Loucy (cell line): ENCODE measurements around the gene PPIL4.

Source experiments
- EZH2phosphoT487 ChIP-seq: fragments of 200-600 bp; IDR thresholded peaks from 2 replicates; pipeline ENCODE4 v1.6.1; 2018; ENCODE audit warnings: antibody characterized with exemption, mild to moderate bottlenecking, moderate library complexity, borderline replicate concordance
- TF ChIP-seq, protein P1 (sequence below): fragments of 200-600 bp; sonication (generic); conservative IDR thresholded peaks from 2 replicates; pipeline ENCODE4 v1.5.1; 2014; ENCODE audit warnings: mild to moderate bottlenecking, antibody characterized with exemption, low read length

- TF ChIP-seq, protein P1, sequence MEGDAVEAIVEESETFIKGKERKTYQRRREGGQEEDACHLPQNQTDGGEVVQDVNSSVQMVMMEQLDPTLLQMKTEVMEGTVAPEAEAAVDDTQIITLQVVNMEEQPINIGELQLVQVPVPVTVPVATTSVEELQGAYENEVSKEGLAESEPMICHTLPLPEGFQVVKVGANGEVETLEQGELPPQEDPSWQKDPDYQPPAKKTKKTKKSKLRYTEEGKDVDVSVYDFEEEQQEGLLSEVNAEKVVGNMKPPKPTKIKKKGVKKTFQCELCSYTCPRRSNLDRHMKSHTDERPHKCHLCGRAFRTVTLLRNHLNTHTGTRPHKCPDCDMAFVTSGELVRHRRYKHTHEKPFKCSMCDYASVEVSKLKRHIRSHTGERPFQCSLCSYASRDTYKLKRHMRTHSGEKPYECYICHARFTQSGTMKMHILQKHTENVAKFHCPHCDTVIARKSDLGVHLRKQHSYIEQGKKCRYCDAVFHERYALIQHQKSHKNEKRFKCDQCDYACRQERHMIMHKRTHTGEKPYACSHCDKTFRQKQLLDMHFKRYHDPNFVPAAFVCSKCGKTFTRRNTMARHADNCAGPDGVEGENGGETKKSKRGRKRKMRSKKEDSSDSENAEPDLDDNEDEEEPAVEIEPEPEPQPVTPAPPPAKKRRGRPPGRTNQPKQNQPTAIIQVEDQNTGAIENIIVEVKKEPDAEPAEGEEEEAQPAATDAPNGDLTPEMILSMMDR, result no peak
- TF ChIP-seq EZH2phosphoT487, result no peak
Observed at GRCh38 chr6:149581349-149581748, 35.5 kb upstream of the PPIL4 start.
